Activated T-helper 1 cell treated with anti-CD3 and anti-CD28 coated beads, Interleukin-12 subunit alpha, Interleukin-12 subunit beta, Interleukin-2, Interleukin-4 antibody, amounts not matched to agents 30 ng/mL and 10 ng/mL and 1 ng/mL, durations not matched to agents 14 hours and 24 hours and 36 hours (primary cell): Measurements from ENCODE around the gene KCNQ5. TPM values are rescaled to one million over a fixed set of nuclear protein-coding genes. Genes with fewer than 3 reads are reported as not detected.
A peak's percentile ranks its signal among the peaks of the same experiment; 100 is the strongest.

Experiments used
- DNase-seq: peaks from one replicate; pipeline ENCODE4 v3.0.0; 2021; ENCODE audit warnings: low spot score
- H3K27ac Mint-ChIP-seq: one replicate; pipeline ENCODE4 v1.8.0; 2021; ENCODE audit warnings: mild to moderate bottlenecking, mixed read lengths
- H3K27me3 Mint-ChIP-seq: one replicate; pipeline ENCODE4 v1.8.0; 2022; ENCODE audit warnings: mild to moderate bottlenecking, moderate library complexity, mixed read lengths; ENCODE audit not compliant: insufficient read depth
- H3K36me3 Mint-ChIP-seq: one replicate; pipeline ENCODE4 v1.8.0; 2021; ENCODE audit warnings: low read depth, mixed read lengths
- H3K4me1 Mint-ChIP-seq: one replicate; pipeline ENCODE4 v1.8.0; 2021; ENCODE audit warnings: low read depth, mixed read lengths
- H3K4me3 Mint-ChIP-seq: one replicate; pipeline ENCODE4 v1.8.0; 2021; ENCODE audit warnings: mild to moderate bottlenecking, moderate library complexity, mixed read lengths
- H3K9me3 Mint-ChIP-seq: one replicate; pipeline ENCODE4 v1.8.0; 2021; ENCODE audit warnings: mixed read lengths
- intact Hi-C: fragments of 100-400 bp; cut with micrococcal nuclease; formaldehyde crosslinking; loops from one replicate; pipeline ENCODE4 v1.15.1; 2024
- total RNA-seq: library from RNA; stranded (reverse); gene quantifications from 2 replicates; pipeline ENCODE4 v1.2.3, GENCODE V29; 2022

Gene KCNQ5
- total RNA-seq, 1 donor from 2014 or later, result 12.6 TPM

DNA sequence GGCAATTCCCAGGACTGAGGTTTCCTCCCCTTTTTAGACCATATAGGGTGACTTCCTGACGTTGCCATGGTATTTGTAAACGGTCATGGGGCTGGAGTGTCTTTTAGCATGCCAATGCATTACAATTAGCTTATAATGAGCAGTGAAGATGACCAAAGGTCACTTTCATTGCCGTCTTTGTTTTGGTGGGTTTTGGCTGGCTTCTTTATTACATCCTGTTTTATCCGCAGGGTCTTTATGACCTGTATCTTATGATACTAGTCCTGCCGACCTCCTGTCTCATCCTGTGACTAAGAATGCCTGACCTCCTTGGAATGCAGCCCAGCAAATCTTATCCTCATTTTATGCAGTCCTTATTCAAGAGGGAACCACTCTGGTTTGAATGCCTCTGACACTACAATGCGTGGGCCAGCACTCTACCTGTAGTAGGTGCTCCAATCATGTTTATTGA is 190.1 kb downstream of the KCNQ5 start:
- Mint-ChIP-seq H3K36me3 (no peaks in the 10 kb centered on the region), H3K9me3 (no peaks in the 10 kb centered on the region), H3K27ac (no peak overlapping the region), H3K4me3 (no peak overlapping the region), H3K4me1 (no peaks in the 10 kb centered on the region), H3K27me3 (no peaks in the 10 kb centered on the region)
- intact Hi-C loops, result no loop called here
- no peak for DNase-seq

DNA sequence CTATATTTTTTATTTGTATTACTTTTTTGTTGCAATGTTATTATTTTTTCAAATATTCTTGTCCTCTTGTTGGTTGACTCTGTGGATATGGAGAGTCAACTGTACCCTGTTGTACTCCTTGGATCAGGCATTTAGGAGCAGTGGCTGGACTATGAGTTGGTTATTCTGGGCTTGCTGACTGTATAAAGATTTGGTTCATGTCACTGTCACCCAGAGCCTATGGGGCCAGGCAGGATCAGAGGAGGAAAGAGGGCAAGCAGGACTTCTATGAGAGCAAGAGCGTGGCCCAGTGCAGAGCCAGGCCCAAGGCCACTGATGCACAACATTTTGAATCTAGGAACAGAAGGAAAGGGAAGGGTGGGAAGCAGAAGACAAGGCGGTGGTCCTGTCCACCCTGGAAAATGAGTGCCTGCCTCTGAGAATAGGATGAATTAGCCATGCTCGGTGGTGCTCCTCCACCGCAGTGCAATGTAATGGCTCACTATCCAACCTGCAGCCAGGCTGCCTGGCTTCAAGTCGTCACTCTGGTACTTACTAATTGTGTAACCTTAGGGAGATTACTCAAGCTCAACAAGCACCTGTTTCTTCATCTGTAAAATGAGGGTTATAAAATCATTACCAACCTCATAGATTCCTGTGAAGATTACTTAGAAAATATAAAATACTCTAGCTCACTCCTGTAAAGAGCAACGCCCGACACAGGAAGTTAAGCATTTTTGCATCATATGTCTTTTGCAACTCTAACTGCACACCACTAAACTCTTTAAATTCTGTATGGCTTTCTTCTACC is 192.1 kb downstream of the KCNQ5 start:
- no peak for DNase-seq
- intact Hi-C loops, result no loop called here
- no peak overlapping the region for H3K27ac Mint-ChIP-seq
- H3K27me3 Mint-ChIP-seq, result no peaks in the 10 kb centered on the region
- H3K4me3 Mint-ChIP-seq, result no peak overlapping the region
- no peaks in the 10 kb centered on the region for H3K4me1 Mint-ChIP-seq
- H3K9me3 Mint-ChIP-seq, result no peaks in the 10 kb centered on the region
- H3K36me3 Mint-ChIP-seq, result no peaks in the 10 kb centered on the region

DNA sequence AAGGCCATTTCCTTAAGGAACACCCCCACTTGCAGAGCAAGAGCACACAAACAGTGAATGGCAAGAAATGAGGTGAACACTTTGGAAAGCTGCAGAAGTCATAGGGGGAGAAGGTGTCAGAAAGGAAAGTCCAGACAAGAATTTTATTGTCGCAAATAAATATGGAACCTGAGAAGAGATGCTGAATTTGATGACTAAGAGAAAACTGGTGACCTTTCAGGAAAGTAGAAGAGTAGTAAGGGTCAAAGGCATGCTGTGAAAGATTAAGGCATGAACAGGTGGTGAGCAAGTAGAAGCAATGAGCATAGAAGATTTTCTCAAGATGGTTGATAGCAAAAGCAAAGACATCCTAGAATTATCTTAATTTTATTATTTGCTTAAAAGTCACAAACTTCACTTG is 194.2 kb downstream of the KCNQ5 start:
- Mint-ChIP-seq H3K36me3 (no peaks in the 10 kb centered on the region), H3K4me3 (no peak overlapping the region), H3K4me1 (no peaks in the 10 kb centered on the region), H3K27ac (no peak overlapping the region), H3K27me3 (no peaks in the 10 kb centered on the region), H3K9me3 (no peaks in the 10 kb centered on the region)
- intact Hi-C loops, result no loop called here
- no peak for DNase-seq

DNA sequence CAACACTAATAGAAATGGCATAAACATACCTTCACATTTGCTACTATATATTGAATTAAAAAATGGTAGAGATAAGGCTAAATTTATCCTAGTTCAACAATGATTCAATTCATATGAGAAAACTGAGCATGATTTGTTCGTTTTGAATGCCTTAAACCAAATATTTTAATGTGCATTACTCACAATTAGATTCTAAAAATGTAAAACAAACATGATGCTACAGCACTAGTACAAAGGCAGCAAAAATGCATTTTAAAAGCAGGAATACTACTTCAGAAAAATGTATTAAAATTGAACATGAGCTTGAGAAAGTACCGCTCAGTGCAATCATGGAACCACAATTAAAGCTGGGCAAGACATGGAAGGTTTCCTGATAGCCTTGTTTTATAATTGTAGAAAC is 195.3 kb downstream of the KCNQ5 start:
- Mint-ChIP-seq H3K9me3 (no peaks in the 10 kb centered on the region), H3K27ac (no peak overlapping the region), H3K36me3 (no peaks in the 10 kb centered on the region), H3K4me1 (no peaks in the 10 kb centered on the region), H3K27me3 (no peaks in the 10 kb centered on the region), H3K4me3 (no peak overlapping the region)
- no peak for DNase-seq
- intact Hi-C loops, result no loop called here

DNA sequence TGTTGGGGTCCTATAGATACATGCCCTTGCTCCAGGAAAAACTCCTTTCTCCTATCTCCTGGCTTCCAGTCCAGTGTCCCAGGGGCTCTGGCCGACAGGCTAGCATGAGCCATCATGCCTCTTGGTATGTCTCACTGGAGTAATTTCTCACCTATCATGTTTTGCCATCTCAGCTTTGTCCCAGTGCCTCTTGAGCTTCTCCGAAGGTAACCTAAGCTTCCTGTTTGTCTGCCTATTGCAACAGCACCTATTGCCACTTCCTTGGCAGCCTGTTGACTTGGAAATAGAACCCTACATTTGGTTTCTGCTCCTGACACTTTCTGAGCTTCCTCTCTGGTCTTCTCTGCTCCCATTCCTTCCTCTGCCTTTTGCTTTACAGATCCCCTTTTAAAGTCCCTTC is 197.7 kb downstream of the KCNQ5 start:
- Mint-ChIP-seq H3K36me3 (no peaks in the 10 kb centered on the region), H3K27ac (no peak overlapping the region), H3K27me3 (no peaks in the 10 kb centered on the region), H3K9me3 (no peaks in the 10 kb centered on the region), H3K4me1 (peaks cover 3% of the 10 kb centered on the region), H3K4me3 (no peak overlapping the region)
- no peak for DNase-seq
- intact Hi-C loops, result no loop called here

DNA sequence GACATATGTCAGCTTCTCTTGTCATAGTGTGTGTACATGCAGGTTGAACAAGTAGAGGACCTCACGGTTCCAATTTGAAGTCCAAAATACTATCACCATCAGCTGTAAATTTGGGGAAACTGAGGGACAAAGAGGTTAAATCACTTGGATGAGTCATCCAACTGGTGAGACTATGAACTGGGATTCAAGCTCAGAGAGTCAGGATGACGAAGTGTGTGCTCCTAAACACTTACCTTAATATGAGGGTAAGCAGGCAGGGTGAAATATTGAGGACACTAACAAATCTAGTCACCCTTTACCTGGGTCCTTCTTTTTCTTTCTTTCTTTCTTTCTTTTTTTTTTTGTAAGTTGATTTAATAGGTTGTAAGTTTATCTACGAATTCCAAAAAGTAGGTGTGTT is 198.3 kb downstream of the KCNQ5 start:
- Mint-ChIP-seq H3K4me3 (no peak overlapping the region), H3K9me3 (no peaks in the 10 kb centered on the region), H3K27ac (no peak overlapping the region), H3K36me3 (no peaks in the 10 kb centered on the region), H3K27me3 (no peaks in the 10 kb centered on the region), H3K4me1 (peaks cover 8% of the 10 kb centered on the region)
- intact Hi-C loops, result no loop called here
- DNase-seq, result no peak

DNA sequence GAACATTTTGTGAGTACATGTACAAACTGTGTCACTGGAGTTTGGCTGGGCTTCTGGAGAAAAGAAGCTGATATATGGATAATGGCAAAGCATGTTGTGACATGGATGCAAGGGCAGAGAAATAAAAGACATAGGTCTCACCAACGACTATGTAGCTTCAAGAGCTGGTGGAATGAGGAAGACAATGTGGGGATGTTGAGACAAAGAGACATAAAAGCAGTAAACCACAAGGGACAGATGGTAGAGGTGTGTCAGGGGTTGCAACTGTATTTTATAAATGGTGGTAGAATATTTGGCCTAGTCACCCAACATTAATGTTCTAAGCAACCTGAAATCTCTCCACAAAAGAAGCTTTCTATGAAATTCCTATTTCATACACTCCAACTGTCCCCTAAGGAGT is 199.0 kb downstream of the KCNQ5 start:
- Mint-ChIP-seq H3K4me3 (no peak overlapping the region), H3K27ac (no peak overlapping the region), H3K36me3 (no peaks in the 10 kb centered on the region), H3K9me3 (no peaks in the 10 kb centered on the region), H3K4me1 (peaks cover 13% of the 10 kb centered on the region), H3K27me3 (no peaks in the 10 kb centered on the region)
- no peak for DNase-seq
- intact Hi-C loops, result no loop called here

DNA sequence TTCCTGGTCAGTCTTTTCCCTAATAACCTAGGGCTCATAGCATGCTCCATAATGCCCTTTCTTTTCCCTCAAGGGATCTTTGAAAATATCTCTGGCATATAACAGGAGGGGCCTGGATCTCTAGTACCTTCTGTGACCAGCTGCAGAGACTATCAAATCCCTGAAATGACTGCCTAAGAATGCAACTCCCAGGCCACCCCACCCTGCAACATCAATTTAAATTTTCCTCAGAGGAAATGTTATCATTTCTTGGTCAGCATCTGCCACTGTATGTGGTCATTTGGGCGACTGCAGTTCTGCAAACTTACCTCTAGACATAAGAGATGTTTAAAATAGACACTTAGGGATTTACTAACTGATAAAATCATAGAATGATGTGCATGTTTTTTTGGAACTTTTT is 200.2 kb downstream of the KCNQ5 start:
- no peak for DNase-seq
- intact Hi-C loops, result no loop called here
- H3K4me3 Mint-ChIP-seq, result no peak overlapping the region
- no peaks in the 10 kb centered on the region for H3K36me3 Mint-ChIP-seq
- peaks cover 13% of the 10 kb centered on the region for H3K4me1 Mint-ChIP-seq
- H3K27ac Mint-ChIP-seq, result no peak overlapping the region
- no peaks in the 10 kb centered on the region for H3K9me3 Mint-ChIP-seq
- H3K27me3 Mint-ChIP-seq, result no peaks in the 10 kb centered on the region

DNA sequence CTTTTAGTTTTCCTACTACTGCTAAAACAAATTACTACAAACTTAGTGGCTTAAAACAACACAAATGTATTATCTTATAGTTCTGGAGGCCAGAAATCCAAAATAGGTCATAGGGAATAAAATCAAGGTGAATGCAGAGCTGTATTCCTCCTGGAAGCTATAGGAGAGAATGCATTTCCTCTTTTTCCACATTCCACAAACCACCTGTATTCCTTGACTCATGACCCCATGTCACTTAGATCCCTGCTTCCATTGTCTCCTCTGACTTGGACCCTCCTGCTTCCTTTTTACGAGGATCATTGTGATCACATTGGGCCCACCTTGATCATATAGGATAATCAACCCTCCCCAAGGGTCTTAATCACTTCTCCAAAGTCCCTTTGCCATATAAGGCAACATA is 200.8 kb downstream of the KCNQ5 start:
- no peak for DNase-seq
- intact Hi-C loops, result no loop called here
- Mint-ChIP-seq H3K9me3 (no peaks in the 10 kb centered on the region), H3K4me3 (no peak overlapping the region), H3K27me3 (no peaks in the 10 kb centered on the region), H3K36me3 (no peaks in the 10 kb centered on the region), H3K27ac (no peak overlapping the region), H3K4me1 (peaks cover 13% of the 10 kb centered on the region)

DNA sequence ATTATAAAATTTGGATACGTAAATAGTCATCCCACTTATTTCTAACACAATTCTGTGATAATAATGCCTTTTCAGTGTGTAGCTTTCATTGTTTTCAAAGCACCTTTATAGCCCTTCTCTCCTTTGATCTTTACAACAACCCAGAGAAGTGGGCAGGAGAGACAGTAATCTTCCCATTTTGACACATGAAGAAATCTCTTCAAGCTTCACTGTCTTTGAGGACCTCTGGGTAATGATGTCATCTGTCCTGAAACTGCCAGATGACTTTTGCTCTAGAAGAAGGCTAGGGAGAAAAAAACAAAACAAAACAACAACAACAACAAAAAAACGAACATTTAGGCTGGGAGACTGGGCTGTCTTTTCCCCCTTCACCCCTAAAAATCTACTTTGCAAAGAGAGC is 203.0 kb downstream of the KCNQ5 start:
- no peak for DNase-seq
- peaks cover 2% of the 10 kb centered on the region for H3K36me3 Mint-ChIP-seq
- intact Hi-C loops, result no loop called here
- H3K27ac Mint-ChIP-seq, result peak overlapping the region; percentile 56
- H3K4me3 Mint-ChIP-seq, result no peak overlapping the region
- peaks cover 5% of the 10 kb centered on the region for H3K9me3 Mint-ChIP-seq
- H3K27me3 Mint-ChIP-seq, result no peaks in the 10 kb centered on the region
- H3K4me1 Mint-ChIP-seq, result peaks cover 13% of the 10 kb centered on the region

DNA sequence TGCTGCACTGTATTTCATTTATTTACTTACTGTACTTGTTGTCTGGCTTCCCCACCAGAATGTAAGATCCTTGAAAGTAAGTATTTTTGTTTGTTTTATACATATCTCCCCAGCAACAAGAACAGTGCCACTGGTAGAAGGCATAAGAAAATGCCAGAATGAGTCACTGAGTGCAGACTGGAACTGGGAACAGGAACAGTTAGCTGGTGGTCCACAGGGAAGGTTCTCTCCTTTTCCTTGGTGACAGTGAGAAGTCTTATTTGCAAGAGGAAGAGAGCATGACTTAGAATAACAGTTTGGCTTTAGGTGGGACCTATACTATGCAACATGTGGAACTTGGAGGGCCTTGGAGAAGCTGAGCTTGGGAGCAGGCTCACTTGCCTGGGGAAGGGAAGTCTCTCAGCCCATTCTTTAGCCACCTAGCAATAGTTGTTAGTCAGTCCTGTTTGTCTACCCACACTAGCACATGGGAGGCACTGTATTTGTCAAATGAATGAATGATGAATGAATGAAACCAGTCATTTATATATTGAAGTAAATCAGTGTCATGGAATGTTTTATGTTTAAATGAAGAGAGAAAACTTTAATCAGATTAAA is 203.5 kb downstream of the KCNQ5 start:
- Mint-ChIP-seq H3K27ac (peak overlapping the region; percentile 56), H3K36me3 (peaks cover 2% of the 10 kb centered on the region), H3K9me3 (peaks cover 5% of the 10 kb centered on the region), H3K4me1 (peaks cover 13% of the 10 kb centered on the region), H3K4me3 (no peak overlapping the region), H3K27me3 (no peaks in the 10 kb centered on the region)
- DNase-seq, result no peak
- intact Hi-C loops, result no loop called here

DNA sequence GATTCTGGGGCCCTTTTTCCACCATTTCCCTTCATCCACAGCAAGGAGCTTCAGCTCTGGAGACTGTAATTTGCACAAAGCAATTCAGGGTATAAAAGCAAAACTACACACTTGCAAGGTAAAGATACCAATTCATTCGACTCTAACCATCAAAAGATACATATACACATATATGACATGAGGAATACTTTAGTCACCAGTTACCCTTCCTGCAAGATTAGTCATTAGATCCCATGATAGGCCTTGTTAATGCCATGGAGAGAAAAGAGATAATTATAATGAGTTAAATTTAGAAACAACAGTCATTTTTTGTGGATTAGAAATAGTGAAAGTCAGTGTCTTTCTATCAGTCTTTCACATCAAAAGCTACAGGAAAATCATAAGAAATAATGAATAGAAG is 204.2 kb downstream of the KCNQ5 start:
- H3K36me3 Mint-ChIP-seq, result peaks cover 2% of the 10 kb centered on the region
- DNase-seq, result no peak
- intact Hi-C loops, result loop anchor here (1.0 to 2.0 kb wide), 2 partner anchors 177 to 203 kb away; partner anchors contain the start of gene KCNQ5
- H3K4me3 Mint-ChIP-seq, result no peak overlapping the region
- H3K9me3 Mint-ChIP-seq, result peaks cover 8% of the 10 kb centered on the region
- H3K27ac Mint-ChIP-seq, result no peak overlapping the region
- H3K27me3 Mint-ChIP-seq, result no peaks in the 10 kb centered on the region
- peaks cover 13% of the 10 kb centered on the region for H3K4me1 Mint-ChIP-seq

DNA sequence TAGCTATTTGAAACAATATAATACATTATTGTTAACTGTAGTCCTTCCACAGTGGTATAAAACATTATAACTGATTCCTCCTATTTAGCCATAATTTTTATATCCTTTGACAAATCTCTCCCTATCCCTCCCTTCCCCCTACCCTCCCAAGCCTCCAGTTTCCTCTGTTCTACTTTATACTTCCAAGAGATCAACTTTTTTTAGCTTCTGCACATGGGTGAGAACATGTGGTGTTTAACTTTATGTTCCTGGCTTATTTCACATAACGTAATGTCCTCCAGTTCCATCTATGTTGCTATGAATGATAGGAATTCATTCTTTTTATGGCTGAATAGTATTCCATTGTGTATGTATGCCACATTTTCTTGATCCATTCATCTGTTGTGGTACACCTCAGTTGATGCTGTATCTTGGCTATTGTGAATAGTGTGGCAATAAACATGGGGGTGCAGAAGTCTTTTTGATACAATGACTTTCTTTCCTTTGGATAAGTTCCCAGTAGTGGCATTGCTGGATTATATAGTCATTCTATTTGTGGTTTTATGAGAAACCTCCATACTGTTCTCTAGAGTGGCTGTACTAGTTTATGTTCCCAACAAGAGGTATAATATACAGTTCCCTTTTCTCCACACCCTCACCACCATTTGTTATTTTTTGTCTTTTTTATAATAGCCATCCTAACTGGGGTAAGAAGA is 205.0 kb downstream of the KCNQ5 start:
- Mint-ChIP-seq H3K27me3 (peaks cover 2% of the 10 kb centered on the region), H3K4me1 (peaks cover 13% of the 10 kb centered on the region), H3K36me3 (peaks cover 2% of the 10 kb centered on the region), H3K9me3 (peaks cover 8% of the 10 kb centered on the region), H3K27ac (no peak overlapping the region), H3K4me3 (no peak overlapping the region)
- no peak for DNase-seq
- intact Hi-C loops, result loop anchor here (1.0 to 2.0 kb wide), 2 partner anchors 178 to 204 kb away; partner anchors contain the start of gene KCNQ5
